Vagina (tissue), 2 donors: ENCODE results near the gene WWOX.

Experiments used
- CTCF ChIP-seq, 3 experiments: fragments of 450-650 bp in 2 of 3; fragments of 200-600 bp in 1 of 3; sonication (generic) in 1 of 3; IDR thresholded peaks; one replicate each; pipeline ENCODE4 v1.5.1; 2017 to 2019; ENCODE audit warnings: antibody characterized with exemption in 3 of 3, mild to moderate bottlenecking in 2 of 3, moderate library complexity in 2 of 3
- POLR2A ChIP-seq, 2 donors: fragments of 450-650 bp; IDR thresholded peaks; one replicate each; pipeline ENCODE4 v1.6.1; 2017; ENCODE audit warnings: antibody characterized with exemption in 2 of 2, mild to moderate bottlenecking in 2 of 2, moderate library complexity in 2 of 2

- TF ChIP-seq CTCF (IDR thresholded peaks at IDR 0.05), result no peak
- TF ChIP-seq POLR2A (IDR thresholded peaks at IDR 0.05), result no peak
Observed at GRCh38 chr16:79139799-79140198, 1040.3 kb downstream of the WWOX start.
